ENCODE measurements around the gene SIRT1. TPM values are rescaled to one million over a fixed set of nuclear protein-coding genes. Genes with fewer than 3 reads are reported as not detected.
"Not testable (repeated sequence)": the region's sequence is repeated elsewhere in the genome, so short reads cannot be mapped to it uniquely, and the experiment has no call there.

Gene SIRT1
- polyA plus RNA-seq, 3 donors: 4.4 to 8.4 (median 8.3) TPM

GRCh38 chr10:67869996-67870395 lies 14.5 kb upstream of the SIRT1 start:
- H4K20me1 ChIP-seq (ENCODE audit: insufficient read depth, low read length): no peaks in the 10 kb centered on the region
- H3K4me3 Mint-ChIP-seq: no peak overlapping the region
- H3K36me3 ChIP-seq (replicated peaks in 1 of 2; ENCODE audit: control insufficient read depth in 1 of 2, insufficient read depth in 2 of 2, low read length in 2 of 2): no peaks in the 10 kb centered on the region
- no peaks in the 10 kb centered on the region for H3K9me3 ChIP-seq (replicated peaks in 1 of 2; ENCODE audit: control insufficient read depth in 1 of 2, insufficient read depth in 1 of 2, low read length in 2 of 2)
- no peak overlapping the region for H3K27ac ChIP-seq (ENCODE audit: low read depth in 1 of 2, low read length in 2 of 2)
- no peak overlapping the region for H3K27ac Mint-ChIP-seq
- H3K4me2 ChIP-seq (replicated peaks; ENCODE audit: extremely low read depth, low read length, poor library complexity, severe bottlenecking): no peak overlapping the region
- H2AFZ ChIP-seq (ENCODE audit: insufficient read depth, low read depth, low read length, poor library complexity, severe bottlenecking): no peak overlapping the region
- peaks cover 0 to 2% (median 0%) of the 10 kb centered on the region in 7 donors for H3K9me3 Mint-ChIP-seq
- no peak for DNase-seq
- H3K9ac ChIP-seq (ENCODE audit: insufficient read depth, low read length, poor library complexity, severe bottlenecking): no peak overlapping the region
- H3K4me1 ChIP-seq (ENCODE audit: control insufficient read depth in 1 of 2, insufficient read depth in 2 of 2, low read length in 2 of 2): peaks cover 3 to 5% of the 10 kb centered on the region in 2 donors
- H3K4me1 Mint-ChIP-seq: peaks cover 3% of the 10 kb centered on the region
- H3K4me3 ChIP-seq (replicated peaks in 1 of 3; ENCODE audit: low read depth in 2 of 3, low read length in 3 of 3): no peak overlapping the region
- no peak for TF ChIP-seq CTCF (IDR thresholded peaks at IDR 0.05)
- H3K79me2 ChIP-seq (ENCODE audit: insufficient read depth, low read length): no peaks in the 10 kb centered on the region
- no peaks in the 10 kb centered on the region for H3K27me3 ChIP-seq (ENCODE audit: control insufficient read depth in 2 of 2, insufficient read depth in 2 of 2, low read length in 2 of 2)
- H3K27me3 Mint-ChIP-seq (ENCODE audit: low read depth in 3 of 3): peaks cover 4 to 9% (median 8%) of the 10 kb centered on the region in 3 donors
- intact Hi-C loops (cut with micrococcal nuclease): no loop called here
- WGBS (ENCODE audit: insufficient coverage): 100% methylated on average over 2 of the region's 6 CpGs
- no peaks in the 10 kb centered on the region for H3K36me3 Mint-ChIP-seq

- no peaks in the 10 kb centered on the region for H4K20me1 ChIP-seq (ENCODE audit: insufficient read depth, low read length)
- Mint-ChIP-seq H3K9me3 (peaks cover 0 to 2% (median 0%) of the 10 kb centered on the region in 7 donors), H3K27ac (no peak overlapping the region)
Measured at GRCh38 chr10:67875340-67876238, 8.9 kb upstream of the SIRT1 start.

GRCh38 chr10:67877421-67877820 lies 7.0 kb upstream of the SIRT1 start:
- H2AFZ ChIP-seq (ENCODE audit: insufficient read depth, low read depth, low read length, poor library complexity, severe bottlenecking); H3K36me3 Mint-ChIP-seq; H3K9me3 Mint-ChIP-seq; H3K9me3 ChIP-seq (replicated peaks in 1 of 2; ENCODE audit: control insufficient read depth in 1 of 2, insufficient read depth in 1 of 2, low read length in 2 of 2); H3K4me2 ChIP-seq (replicated peaks; ENCODE audit: extremely low read depth, low read length, poor library complexity, severe bottlenecking); H3K9ac ChIP-seq (ENCODE audit: insufficient read depth, low read length, poor library complexity, severe bottlenecking); H3K79me2 ChIP-seq (ENCODE audit: insufficient read depth, low read length); H3K4me1 ChIP-seq (ENCODE audit: control insufficient read depth in 1 of 2, insufficient read depth in 2 of 2, low read length in 2 of 2); H3K36me3 ChIP-seq (replicated peaks in 1 of 2; ENCODE audit: control insufficient read depth in 1 of 2, insufficient read depth in 2 of 2, low read length in 2 of 2); H3K27ac ChIP-seq (ENCODE audit: low read depth in 1 of 2, low read length in 2 of 2); H3K4me1 Mint-ChIP-seq; H3K4me3 Mint-ChIP-seq; H3K4me3 ChIP-seq (replicated peaks in 1 of 3; ENCODE audit: low read depth in 2 of 3, low read length in 3 of 3); DNase-seq; H4K20me1 ChIP-seq (ENCODE audit: insufficient read depth, low read length); intact Hi-C loops (cut with micrococcal nuclease); H3K27me3 ChIP-seq (ENCODE audit: control insufficient read depth in 2 of 2, insufficient read depth in 2 of 2, low read length in 2 of 2); H3K27ac Mint-ChIP-seq: not testable (repeated sequence)
- peaks cover 6 to 12% (median 10%) of the 10 kb centered on the region in 3 donors for H3K27me3 Mint-ChIP-seq (ENCODE audit: low read depth in 3 of 3)
- 97% methylated on average over 6 of the region's 11 CpGs for WGBS (ENCODE audit: insufficient coverage)

More at GRCh38 chr10:67875340-67876238, 8.9 kb upstream of the SIRT1 start:
- H3K9me3 ChIP-seq (replicated peaks in 1 of 2; ENCODE audit: control insufficient read depth in 1 of 2, insufficient read depth in 1 of 2, low read length in 2 of 2): no peaks in the 10 kb centered on the region
- H3K36me3 ChIP-seq (replicated peaks in 1 of 2; ENCODE audit: control insufficient read depth in 1 of 2, insufficient read depth in 2 of 2, low read length in 2 of 2): no peaks in the 10 kb centered on the region
- H3K27ac ChIP-seq (ENCODE audit: low read depth in 1 of 2, low read length in 2 of 2): no peak overlapping the region
- Mint-ChIP-seq H3K36me3 (no peaks in the 10 kb centered on the region), H3K4me3 (no peak overlapping the region), H3K27me3 (ENCODE audit: low read depth in 3 of 3) (peaks cover 4 to 10% (median 9%) of the 10 kb centered on the region in 3 donors), H3K4me1 (no peaks in the 10 kb centered on the region)
- H3K4me2 ChIP-seq (replicated peaks; ENCODE audit: extremely low read depth, low read length, poor library complexity, severe bottlenecking): no peak overlapping the region
- no peaks in the 10 kb centered on the region for H3K4me1 ChIP-seq (ENCODE audit: control insufficient read depth in 1 of 2, insufficient read depth in 2 of 2, low read length in 2 of 2)
- no peak overlapping the region for H3K4me3 ChIP-seq (replicated peaks in 1 of 3; ENCODE audit: low read depth in 2 of 3, low read length in 3 of 3)
- H3K79me2 ChIP-seq (ENCODE audit: insufficient read depth, low read length): no peaks in the 10 kb centered on the region
- TF ChIP-seq CTCF (IDR thresholded peaks at IDR 0.05): no peak
- 67% methylated on average over 1 of the region's 3 CpGs for WGBS (ENCODE audit: insufficient coverage)
- no peak for DNase-seq
- intact Hi-C loops (cut with micrococcal nuclease): no loop called here
- no peak overlapping the region for H2AFZ ChIP-seq (ENCODE audit: insufficient read depth, low read depth, low read length, poor library complexity, severe bottlenecking)
- H3K9ac ChIP-seq (ENCODE audit: insufficient read depth, low read length, poor library complexity, severe bottlenecking): no peak overlapping the region
- H3K27me3 ChIP-seq (ENCODE audit: control insufficient read depth in 2 of 2, insufficient read depth in 2 of 2, low read length in 2 of 2): no peaks in the 10 kb centered on the region

Data from CD14-positive monocyte (primary cell).